OCI-LY1 (cell line): ENCODE results near the gene BMERB1.

Experiments
- CTCF ChIP-seq: fragments of 200-600 bp; sonication (generic), shearing (Covaris generic); IDR thresholded peaks from 2 replicates; pipeline ENCODE4 v1.5.1; 2017; ENCODE audit warnings: mild to moderate bottlenecking, antibody characterized with exemption, low read length, moderate library complexity, mixed read lengths
- EZH2 ChIP-seq: fragments of 200-600 bp; sonication (generic), shearing (Covaris generic); IDR thresholded peaks from 2 replicates; pipeline ENCODE4 v1.8.0; 2017; ENCODE audit warnings: borderline replicate concordance, mixed run types, mild to moderate bottlenecking, antibody characterized with exemption, low read length, moderate library complexity, mixed read lengths

DNA sequence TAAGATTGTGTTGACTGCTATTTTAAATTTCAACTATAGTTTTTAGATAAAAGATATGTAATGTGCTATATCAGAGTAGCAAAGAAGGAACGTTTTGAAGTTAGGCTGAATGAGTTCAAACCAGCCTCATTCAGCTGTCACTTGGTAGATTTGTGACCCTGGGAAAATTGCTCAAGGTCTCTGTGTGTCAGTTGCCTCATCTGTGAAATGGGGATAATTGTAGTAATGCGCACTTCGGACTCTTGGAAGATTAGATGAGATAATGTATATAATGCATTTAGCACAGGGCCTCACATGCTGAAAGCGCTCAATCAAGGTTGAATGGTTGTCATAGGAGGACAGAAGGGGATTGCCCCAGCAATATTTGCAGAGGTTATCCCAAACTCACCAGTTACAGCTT, 4.7 kb downstream of the BMERB1 start:
- TF ChIP-seq CTCF, result no peak
- no peak for TF ChIP-seq EZH2
